Pancreas (tissue), 10 donors: ENCODE results near the gene DLST. TPM values are rescaled to one million over a fixed set of nuclear protein-coding genes. Genes with fewer than 3 reads are reported as not detected.

ENCODE experiments used
- ATAC-seq, 4 donors: fragments of 200-7000 bp; cut with Tn5 transposase; one replicate each; pipeline versions ENCODE4 v1.8.0 to v1.9.1; 2020; ENCODE audit warnings: mild to moderate bottlenecking in 4 of 4, moderate library complexity in 4 of 4
- DNase-seq, 6 donors: peaks; one replicate each; pipeline ENCODE4 v3.0.0-alpha.2; 2020
- FAIRE-seq: peaks from 2 replicates; lab custom pipeline; 2012; peaks lifted over from hg19 to GRCh38; lab: Jason Lieb, UNC
- H3K27ac ChIP-seq, 4 donors: fragments of 200-600 bp; sonication (generic); 1 replicate in 3 of 4; 2 replicates in 1 of 4; pipeline versions ENCODE4 v1.5.0 to v1.8.0; 2020
- H3K27me3 ChIP-seq, 4 donors: fragments of 200-600 bp; one replicate each; pipeline ENCODE4 v1.8.0; 2021
- H3K36me3 ChIP-seq, 3 donors: fragments of 200-600 bp; sonication (generic) in 1 of 3; one replicate each; pipeline versions ENCODE4 v1.5.0 to v1.8.0; 2020 to 2021
- H3K4me1 ChIP-seq, 3 donors: fragments of 200-600 bp; one replicate each; pipeline ENCODE4 v1.8.0; 2021
- H3K4me3 ChIP-seq, 4 donors: fragments of 200-600 bp; sonication (generic) in 2 of 4; one replicate each; pipeline versions ENCODE4 v1.5.0 to v1.8.0; 2020 to 2021
- H3K9me3 ChIP-seq, 4 donors: fragments of 200-600 bp; one replicate each; pipeline ENCODE4 v1.8.0; 2021
- WGBS, 2 donors: extraction: QIAGEN DNeasy Blood & Tissue Kit; methylation state at CpG; one replicate each; pipeline ENCODE4 v1.1.7; 2013; 5-methylcytosine and 5-hydroxymethylcytosine counted together
- intact Hi-C, 3 donors: fragments of 100-400 bp; cut with DNase I; formaldehyde crosslinking; loops; one replicate each; pipeline versions ENCODE4 v1.11.1 to v1.14.2; 2022
- polyA plus RNA-seq, 2 donors: library from polyadenylated mRNA; stranded (reverse); fragments of 200-250 nt; gene quantifications; one replicate each; pipeline ENCODE4 v1.2.3, GENCODE V29; 2013
- total RNA-seq, 6 donors: library from RNA; stranded (reverse); fragmentation: NEBNext Ultra II Directional in 4 of 6; extraction: Animal tissue kit (Norgen Biotek cat#: 25700) in 4 of 6; gene quantifications; one replicate each; pipeline versions ENCODE4 v1.2.1 to v1.2.4, GENCODE V29; 2021 to 2023
- TF ChIP-seq, protein P1 (sequence below), 4 donors: fragments of 200-600 bp; sonication (generic) in 3 of 4; IDR thresholded peaks; one replicate each; pipeline versions ENCODE4 v1.5.0 to v1.8.0; 2021; ENCODE audit warnings: antibody characterized with exemption in 4 of 4
- donor health status: healthy with polysubstance abuse.
- donor health status: DM: no; HTN: no; CAD: no; lungs with moderate emphysema.
- donor health status: DM: no; HTN: no; CAD: no.
- donor health status: control.
- donor health status: control.
- donor health status: Bipolar disorder and iron deficiency.
- donor health status: DM: yes; HTN: yes; CAD: no.
- donor health status: DM: no; HTN: no; CAD: no.
- donor health status: DM: no; HTN: no; CAD: no.
- donor health status: DM: yes; HTN: yes; CAD: no.

DLST gene
- total and polyA plus RNA-seq, 8 donors, result 22.8 to 46.0 (median 38.6) TPM

DNA sequence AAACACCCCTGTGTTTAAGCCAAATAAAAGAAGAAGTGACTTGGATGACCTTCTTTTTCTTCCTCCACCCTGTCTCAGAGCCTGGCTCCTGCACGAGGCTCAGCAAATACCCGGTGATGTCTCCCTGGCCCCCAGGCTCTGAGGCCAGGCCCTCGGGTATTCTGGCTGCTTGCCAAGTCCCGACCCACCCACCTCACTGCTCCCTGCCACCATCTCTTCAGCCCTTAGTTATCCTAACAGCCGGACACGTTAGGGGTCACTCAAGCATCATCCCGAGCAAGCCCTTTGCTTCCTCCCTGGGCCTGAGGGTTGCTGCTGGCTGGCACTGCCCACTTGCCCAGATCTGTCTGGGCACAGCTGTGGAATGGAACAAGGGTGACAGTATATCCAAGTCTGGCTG is 34.1 kb downstream of the DLST start:
- Histone ChIP-seq H3K9me3 (no peaks in the 10 kb centered on the region), H3K4me3 (no peak overlapping the region), H3K36me3 (no peaks in the 10 kb centered on the region), H3K4me1 (peaks cover 0 to 3% (median 0%) of the 10 kb centered on the region in 3 donors), H3K27ac (no peak overlapping the region), H3K27me3 (no peaks in the 10 kb centered on the region)
- intact Hi-C loops, result loop anchor here in 2 of 3 donors (10.0 kb wide), 1 partner anchor 169 kb away; no protein-coding TSS in a partner anchor
- 54 to 60% methylated on average over 7 of the region's 7 CpGs for WGBS, 2 donors
- TF ChIP-seq, protein P1, sequence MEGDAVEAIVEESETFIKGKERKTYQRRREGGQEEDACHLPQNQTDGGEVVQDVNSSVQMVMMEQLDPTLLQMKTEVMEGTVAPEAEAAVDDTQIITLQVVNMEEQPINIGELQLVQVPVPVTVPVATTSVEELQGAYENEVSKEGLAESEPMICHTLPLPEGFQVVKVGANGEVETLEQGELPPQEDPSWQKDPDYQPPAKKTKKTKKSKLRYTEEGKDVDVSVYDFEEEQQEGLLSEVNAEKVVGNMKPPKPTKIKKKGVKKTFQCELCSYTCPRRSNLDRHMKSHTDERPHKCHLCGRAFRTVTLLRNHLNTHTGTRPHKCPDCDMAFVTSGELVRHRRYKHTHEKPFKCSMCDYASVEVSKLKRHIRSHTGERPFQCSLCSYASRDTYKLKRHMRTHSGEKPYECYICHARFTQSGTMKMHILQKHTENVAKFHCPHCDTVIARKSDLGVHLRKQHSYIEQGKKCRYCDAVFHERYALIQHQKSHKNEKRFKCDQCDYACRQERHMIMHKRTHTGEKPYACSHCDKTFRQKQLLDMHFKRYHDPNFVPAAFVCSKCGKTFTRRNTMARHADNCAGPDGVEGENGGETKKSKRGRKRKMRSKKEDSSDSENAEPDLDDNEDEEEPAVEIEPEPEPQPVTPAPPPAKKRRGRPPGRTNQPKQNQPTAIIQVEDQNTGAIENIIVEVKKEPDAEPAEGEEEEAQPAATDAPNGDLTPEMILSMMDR (IDR thresholded peaks at IDR 0.05), result no peak
- no peak for DNase-seq
- no peak for ATAC-seq
- no peak for FAIRE-seq

GRCh38 chr14:74917178-74917543 is 35.4 kb downstream of the DLST start:
- intact Hi-C loops, result loop anchor here in 2 of 3 donors (10.0 kb wide), 1 partner anchor 168 kb away; no protein-coding TSS in a partner anchor
- FAIRE-seq (no peak), DNase-seq (no peak), ATAC-seq (no peak)
- no peak overlapping the region for H3K4me3 ChIP-seq
- H3K36me3 ChIP-seq, result no peaks in the 10 kb centered on the region
- peaks cover 0 to 3% (median 0%) of the 10 kb centered on the region in 3 donors for H3K4me1 ChIP-seq
- TF ChIP-seq, protein P1 (IDR thresholded peaks at IDR 0.05), result no peak
- H3K27me3 ChIP-seq, result no peaks in the 10 kb centered on the region
- WGBS, 2 donors, result 85 to 91% methylated on average over 5 of the region's 5 CpGs
- H3K9me3 ChIP-seq, result no peaks in the 10 kb centered on the region
- H3K27ac ChIP-seq, result no peak overlapping the region

DNA sequence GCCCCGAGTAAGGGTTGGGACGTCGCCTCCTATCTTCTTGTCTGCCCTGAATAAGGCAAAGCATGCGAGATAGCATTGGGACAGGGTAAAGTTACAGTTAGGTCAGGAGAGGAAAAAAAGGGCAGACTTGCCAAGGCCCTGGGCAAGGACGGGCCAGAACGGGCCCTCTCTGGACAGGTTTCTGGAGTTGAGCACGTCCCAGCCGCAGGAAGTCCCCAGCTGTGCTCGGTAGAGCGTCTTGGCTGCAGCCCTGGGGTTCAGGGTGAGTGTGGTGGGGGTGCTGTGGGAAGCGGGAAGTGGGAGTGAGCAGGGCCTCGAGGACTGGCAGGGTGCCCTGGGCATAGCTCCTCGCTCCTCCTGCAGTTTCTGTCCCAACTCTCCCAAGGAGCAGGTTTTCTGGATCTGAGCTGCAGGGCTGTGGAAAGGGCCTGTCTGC is 35.9 kb downstream of the DLST start:
- 82 to 84% methylated on average over 13 of the region's 13 CpGs for WGBS, 2 donors
- Histone ChIP-seq H3K4me3 (no peak overlapping the region), H3K27ac (no peak overlapping the region)

DNA sequence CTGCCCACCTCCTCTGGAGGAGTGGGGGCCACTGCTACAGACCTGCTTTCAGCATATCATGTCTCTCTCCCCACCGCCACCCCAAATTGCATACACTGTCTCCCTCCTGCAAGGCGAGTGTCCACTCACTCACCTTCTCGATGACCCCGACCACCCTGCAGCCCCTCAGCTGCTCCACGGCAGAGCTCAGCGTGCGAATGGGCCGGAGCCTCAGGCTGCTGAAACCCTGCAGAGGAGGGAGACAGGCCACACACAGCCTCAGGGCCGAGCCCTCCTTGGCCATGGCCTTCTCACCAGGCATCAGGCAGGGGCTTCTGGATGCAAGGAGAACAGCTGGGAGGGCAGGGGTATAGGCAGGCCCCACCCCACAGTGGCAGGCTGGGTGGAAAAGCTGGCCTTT is 36.7 kb downstream of the DLST start:
- peaks cover 0 to 3% (median 0%) of the 10 kb centered on the region in 3 donors for H3K4me1 ChIP-seq
- WGBS, 2 donors, result 93 to 97% methylated on average over 9 of the region's 9 CpGs
- FAIRE-seq (no peak), DNase-seq (peak in 1 of 6 donors; percentile 40), ATAC-seq (no peak)
- no peaks in the 10 kb centered on the region for H3K36me3 ChIP-seq
- intact Hi-C loops, result loop anchor here in 2 of 3 donors (10.0 kb wide), 1 partner anchor 166 kb away; no protein-coding TSS in a partner anchor
- no peak overlapping the region for H3K4me3 ChIP-seq
- TF ChIP-seq, protein P1 (IDR thresholded peaks at IDR 0.05), result no peak
- no peaks in the 10 kb centered on the region for H3K27me3 ChIP-seq
- no peak overlapping the region for H3K27ac ChIP-seq
- no peaks in the 10 kb centered on the region for H3K9me3 ChIP-seq

More for the DNA sequence above, 35.9 kb downstream of the DLST start:
- no peak for FAIRE-seq
- peak in 1 of 4 donors; percentile 12 for ATAC-seq
- TF ChIP-seq, protein P1 (IDR thresholded peaks at IDR 0.05), result no peak
- no peaks in the 10 kb centered on the region for H3K36me3 ChIP-seq
- intact Hi-C loops, result loop anchor here in 2 of 3 donors (10.0 kb wide), 1 partner anchor 167 kb away; no protein-coding TSS in a partner anchor
- peaks cover 0 to 3% (median 0%) of the 10 kb centered on the region in 3 donors for H3K4me1 ChIP-seq
- no peaks in the 10 kb centered on the region for H3K27me3 ChIP-seq
- DNase-seq, result peak in 1 of 6 donors; percentile 9
- no peaks in the 10 kb centered on the region for H3K9me3 ChIP-seq
